ENCODE measurements around the gene TATDN2.

DNA sequence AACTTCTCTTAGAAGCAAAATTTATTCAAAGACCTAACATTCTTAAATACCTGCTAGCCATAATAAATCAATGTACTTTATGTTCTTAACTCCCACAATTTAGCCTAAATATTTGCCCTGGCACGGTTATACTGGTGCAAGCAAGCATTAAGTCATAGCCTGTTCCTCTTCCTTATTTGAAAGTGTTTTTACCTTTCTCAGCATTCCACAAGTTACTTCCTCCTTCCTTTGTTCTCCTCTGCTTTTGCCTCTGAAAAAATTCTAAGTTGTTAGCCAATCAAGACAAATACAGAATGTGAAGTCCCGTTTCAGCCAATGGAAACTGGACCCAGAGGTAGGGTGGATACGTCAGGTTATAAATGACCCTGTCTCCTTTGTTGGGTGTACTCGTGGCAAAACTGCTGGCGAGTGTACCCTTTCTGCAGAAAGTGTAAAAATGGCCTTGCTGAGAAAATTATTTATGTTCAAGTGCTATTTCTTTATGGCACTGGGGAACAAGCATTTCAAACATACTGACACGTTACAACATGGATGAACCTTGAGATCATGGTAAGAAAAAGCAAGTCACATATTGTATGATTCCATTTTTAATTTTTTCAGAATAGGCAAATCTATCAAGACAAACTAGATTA is 3.1 kb upstream of the TATDN2 start:
- TF ChIP-seq, protein P1, sequence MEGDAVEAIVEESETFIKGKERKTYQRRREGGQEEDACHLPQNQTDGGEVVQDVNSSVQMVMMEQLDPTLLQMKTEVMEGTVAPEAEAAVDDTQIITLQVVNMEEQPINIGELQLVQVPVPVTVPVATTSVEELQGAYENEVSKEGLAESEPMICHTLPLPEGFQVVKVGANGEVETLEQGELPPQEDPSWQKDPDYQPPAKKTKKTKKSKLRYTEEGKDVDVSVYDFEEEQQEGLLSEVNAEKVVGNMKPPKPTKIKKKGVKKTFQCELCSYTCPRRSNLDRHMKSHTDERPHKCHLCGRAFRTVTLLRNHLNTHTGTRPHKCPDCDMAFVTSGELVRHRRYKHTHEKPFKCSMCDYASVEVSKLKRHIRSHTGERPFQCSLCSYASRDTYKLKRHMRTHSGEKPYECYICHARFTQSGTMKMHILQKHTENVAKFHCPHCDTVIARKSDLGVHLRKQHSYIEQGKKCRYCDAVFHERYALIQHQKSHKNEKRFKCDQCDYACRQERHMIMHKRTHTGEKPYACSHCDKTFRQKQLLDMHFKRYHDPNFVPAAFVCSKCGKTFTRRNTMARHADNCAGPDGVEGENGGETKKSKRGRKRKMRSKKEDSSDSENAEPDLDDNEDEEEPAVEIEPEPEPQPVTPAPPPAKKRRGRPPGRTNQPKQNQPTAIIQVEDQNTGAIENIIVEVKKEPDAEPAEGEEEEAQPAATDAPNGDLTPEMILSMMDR (IDR thresholded peaks at IDR 0.05; ENCODE audit: extremely low read depth in 1 of 2, insufficient read depth in 1 of 2, low read depth in 1 of 2, low read length in 2 of 2): no peak
- TF ChIP-seq EZH2 (IDR thresholded peaks at IDR 0.05; ENCODE audit: borderline replicate concordance, low read depth, low read length, severe bottlenecking): no peak
- no peak for TF ChIP-seq POLR2AphosphoS5 (IDR thresholded peaks at IDR 0.05; ENCODE audit: insufficient read depth, low read depth, low read length)
- no peak for TF ChIP-seq POLR2A (IDR thresholded peaks at IDR 0.05; ENCODE audit: low read depth, low read length)
- no peak for TF ChIP-seq MYC (IDR thresholded peaks at IDR 0.05; ENCODE audit: low read depth, low read length)
- TF ChIP-seq FOS (IDR thresholded peaks at IDR 0.05; ENCODE audit: borderline replicate concordance, insufficient read depth, low read length): no peak
- TF ChIP-seq GATA2 (IDR thresholded peaks at IDR 0.05; ENCODE audit: insufficient read depth, insufficient read length, low read depth, low read length): no peak
- TF ChIP-seq, protein P2, sequence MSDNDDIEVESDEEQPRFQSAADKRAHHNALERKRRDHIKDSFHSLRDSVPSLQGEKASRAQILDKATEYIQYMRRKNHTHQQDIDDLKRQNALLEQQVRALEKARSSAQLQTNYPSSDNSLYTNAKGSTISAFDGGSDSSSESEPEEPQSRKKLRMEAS (IDR thresholded peaks at IDR 0.05; ENCODE audit: insufficient read depth, insufficient read length): no peak
